ENCODE data around the gene HS1BP3. TPM values are rescaled to one million over a fixed set of nuclear protein-coding genes. Genes with fewer than 3 reads are reported as not detected.

HS1BP3 gene
- total RNA-seq, 1 donor from 2014 or later, result 23.8 TPM

GRCh38 chr2:20635675-20636584 lies 15.0 kb downstream of the HS1BP3 start:
- peaks cover 11% of the 10 kb centered on the region for H3K4me1 Mint-ChIP-seq (ENCODE audit: low read depth, unreplicated experiment)
- DNase-seq, result peak; percentile 97
- peak overlapping the region; percentile 70 for H3K4me3 Mint-ChIP-seq (ENCODE audit: unreplicated experiment)
- H3K27me3 Mint-ChIP-seq (ENCODE audit: unreplicated experiment), result no peaks in the 10 kb centered on the region
- H3K36me3 Mint-ChIP-seq (ENCODE audit: unreplicated experiment), result no peaks in the 10 kb centered on the region
- H3K27ac Mint-ChIP-seq (ENCODE audit: unreplicated experiment), result peak overlapping the region; percentile 89
- TF ChIP-seq CTCF (IDR thresholded peaks at IDR 0.05; ENCODE audit: partially characterized antibody, unreplicated experiment), result peak; percentile 86
- peaks cover 3% of the 10 kb centered on the region for H3K9me3 Mint-ChIP-seq (ENCODE audit: unreplicated experiment)

- no peak for TF ChIP-seq CTCF (IDR thresholded peaks at IDR 0.05; ENCODE audit: partially characterized antibody, unreplicated experiment)
- DNase-seq, result peak; percentile 30
- H3K27ac Mint-ChIP-seq (ENCODE audit: unreplicated experiment), result peak overlapping the region; percentile 89
These were observed 15.8 kb downstream of the HS1BP3 start for GRCh38 chr2:20635113-20635510.

GRCh38 chr2:20634507-20635112 lies 16.3 kb downstream of the HS1BP3 start:
- no peak for TF ChIP-seq CTCF (IDR thresholded peaks at IDR 0.05; ENCODE audit: partially characterized antibody, unreplicated experiment)
- H3K9me3 Mint-ChIP-seq (ENCODE audit: unreplicated experiment), result peaks cover 3% of the 10 kb centered on the region
- H3K4me1 Mint-ChIP-seq (ENCODE audit: low read depth, unreplicated experiment), result peaks cover 14% of the 10 kb centered on the region
- no peak for DNase-seq
- H3K36me3 Mint-ChIP-seq (ENCODE audit: unreplicated experiment), result no peaks in the 10 kb centered on the region
- no peak overlapping the region for H3K4me3 Mint-ChIP-seq (ENCODE audit: unreplicated experiment)
- no peaks in the 10 kb centered on the region for H3K27me3 Mint-ChIP-seq (ENCODE audit: unreplicated experiment)
- H3K27ac Mint-ChIP-seq (ENCODE audit: unreplicated experiment), result no peak overlapping the region

More at GRCh38 chr2:20635113-20635510, 15.8 kb downstream of the HS1BP3 start:
- Mint-ChIP-seq H3K4me3 (ENCODE audit: unreplicated experiment) (peak overlapping the region; percentile 70), H3K9me3 (ENCODE audit: unreplicated experiment) (peaks cover 3% of the 10 kb centered on the region), H3K27me3 (ENCODE audit: unreplicated experiment) (no peaks in the 10 kb centered on the region), H3K4me1 (ENCODE audit: low read depth, unreplicated experiment) (peaks cover 11% of the 10 kb centered on the region), H3K36me3 (ENCODE audit: unreplicated experiment) (no peaks in the 10 kb centered on the region)

- H3K27ac Mint-ChIP-seq (ENCODE audit: unreplicated experiment), result no peak overlapping the region
- H3K4me1 Mint-ChIP-seq (ENCODE audit: low read depth, unreplicated experiment), result peaks cover 17% of the 10 kb centered on the region
- H3K4me3 Mint-ChIP-seq (ENCODE audit: unreplicated experiment), result no peak overlapping the region
- no peaks in the 10 kb centered on the region for H3K36me3 Mint-ChIP-seq (ENCODE audit: unreplicated experiment)
- TF ChIP-seq CTCF (IDR thresholded peaks at IDR 0.05; ENCODE audit: partially characterized antibody, unreplicated experiment), result peak; percentile 13
- no peaks in the 10 kb centered on the region for H3K27me3 Mint-ChIP-seq (ENCODE audit: unreplicated experiment)
- H3K9me3 Mint-ChIP-seq (ENCODE audit: unreplicated experiment), result peaks cover 3% of the 10 kb centered on the region
- no peak for DNase-seq
These were observed 16.9 kb downstream of the HS1BP3 start for GRCh38 chr2:20633794-20634506.

Data from glutamatergic neuron (in vitro differentiated cells).